ENCODE data around the gene UBAC2.

Gene UBAC2

GRCh38 chr13:99421758-99422585 lies 221.3 kb downstream of the UBAC2 start:
- DNase-seq, result no peak

DNA sequence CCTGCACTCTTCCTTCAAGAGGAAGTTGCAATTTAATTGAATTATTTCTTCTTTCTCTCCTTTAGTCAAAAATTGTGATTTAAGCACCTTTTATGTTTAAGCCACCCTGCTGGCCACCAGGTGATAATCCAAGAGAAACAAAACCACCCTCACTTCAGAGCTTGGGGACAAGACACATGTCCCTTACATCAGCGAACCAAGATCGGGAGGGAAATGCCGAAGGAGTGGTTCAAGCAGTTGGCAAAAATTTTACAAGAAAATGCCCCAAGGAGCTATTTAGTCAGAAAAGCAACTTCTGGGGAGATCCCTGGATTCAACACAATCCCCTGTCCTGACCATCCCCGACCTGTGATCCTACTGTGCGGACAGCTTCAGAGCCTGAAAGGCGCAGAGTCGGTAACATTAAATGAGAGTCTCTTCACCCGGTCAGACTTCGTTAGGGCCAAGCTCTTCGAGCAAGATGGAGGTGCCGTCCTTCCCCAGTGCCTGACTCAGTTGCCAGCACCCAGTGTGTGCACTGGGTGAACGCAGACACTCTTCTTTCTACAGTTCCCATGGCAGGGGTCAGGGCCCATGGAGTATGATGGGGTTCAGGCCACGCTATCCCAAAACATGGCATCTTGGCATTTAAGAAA lies 222.0 kb downstream of the UBAC2 start:
- DNase-seq, result no peak

DNA sequence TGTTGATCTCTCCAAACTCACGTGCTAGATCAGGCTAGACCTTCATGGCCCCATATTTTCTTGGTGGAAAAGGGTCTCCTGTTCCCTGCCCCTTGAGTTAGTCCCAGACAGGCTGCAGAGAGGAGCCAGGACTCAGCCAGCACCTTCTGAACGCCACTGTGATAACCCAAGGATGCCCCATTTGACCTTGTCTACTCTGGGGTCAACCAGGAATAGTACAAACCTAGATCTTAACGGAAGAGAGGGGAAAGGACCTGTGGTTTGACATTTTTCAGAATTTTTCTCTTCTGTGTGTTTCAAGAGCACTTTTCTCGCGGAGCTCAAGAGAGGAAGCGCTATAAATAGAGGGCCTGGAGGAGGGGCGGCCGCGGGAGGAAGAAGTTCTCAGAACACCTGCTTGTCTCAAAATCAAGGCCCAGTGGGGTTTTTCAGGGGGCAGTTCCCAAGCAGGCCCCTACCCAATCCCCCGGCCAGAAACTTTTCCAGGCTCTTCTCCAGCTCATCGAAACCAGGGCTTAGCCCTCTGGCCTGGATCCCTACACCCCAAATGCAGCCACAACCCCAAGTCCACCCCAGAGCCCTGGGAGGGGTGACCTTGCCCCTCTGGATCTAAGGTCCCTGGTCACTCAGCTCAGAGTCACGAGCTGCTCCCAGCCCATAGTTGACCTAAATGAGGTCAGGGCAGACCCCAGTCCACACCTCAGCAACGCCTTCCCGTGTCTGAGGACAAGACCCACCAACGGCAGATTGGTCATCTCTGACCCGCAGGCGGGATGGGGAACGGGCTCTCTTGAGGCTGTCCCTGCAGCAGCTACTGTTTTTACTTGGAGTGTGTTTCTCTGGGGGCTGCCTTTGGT lies 225.1 kb downstream of the UBAC2 start:
- peak; percentile 48 to 57 for DNase-seq

GRCh38 chr13:99426426-99426825 lies 225.8 kb downstream of the UBAC2 start:
- no peak for DNase-seq

- DNase-seq, result no peak
Observed at GRCh38 chr13:99429670-99430069, 229.0 kb downstream of the UBAC2 start.

GRCh38 chr13:99431927-99432608 lies 231.4 kb downstream of the UBAC2 start:
- DNase-seq, result no peak

- peak; percentile 73 to 83 for DNase-seq
Observed at GRCh38 chr13:99432609-99433542, 232.2 kb downstream of the UBAC2 start.

- DNase-seq, result no peak
Observed at GRCh38 chr13:99433543-99434075, 233.0 kb downstream of the UBAC2 start.

DNA sequence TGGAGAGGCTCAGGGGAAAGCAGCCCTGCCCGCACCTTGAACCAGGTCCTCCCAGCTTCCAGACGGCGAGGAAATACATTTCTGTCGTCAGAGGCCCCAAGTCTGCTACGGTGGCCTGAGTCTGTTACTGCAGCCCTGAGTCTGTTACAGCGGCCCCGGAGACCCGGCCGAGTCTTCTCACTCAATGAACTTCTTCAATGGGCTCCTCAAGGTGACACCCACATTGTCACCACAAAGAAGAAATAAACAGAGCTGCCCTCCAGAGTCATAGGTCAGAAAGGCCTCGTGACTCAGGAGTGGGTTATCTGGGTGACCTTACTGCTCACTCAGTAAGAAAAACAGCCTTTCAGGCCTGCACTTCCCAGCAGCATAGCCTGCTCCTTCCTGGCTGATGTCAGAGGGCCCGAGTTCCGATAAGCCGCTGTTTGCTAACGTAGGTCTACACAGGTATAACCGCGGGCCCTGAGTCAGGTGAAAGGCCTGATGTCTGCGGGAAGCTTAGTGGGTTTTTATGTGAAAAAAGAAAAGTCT lies 233.7 kb downstream of the UBAC2 start:
- peak; percentile 52 to 86 for DNase-seq

GRCh38 chr13:99435116-99435515 lies 234.5 kb downstream of the UBAC2 start:
- no peak for DNase-seq

DNA sequence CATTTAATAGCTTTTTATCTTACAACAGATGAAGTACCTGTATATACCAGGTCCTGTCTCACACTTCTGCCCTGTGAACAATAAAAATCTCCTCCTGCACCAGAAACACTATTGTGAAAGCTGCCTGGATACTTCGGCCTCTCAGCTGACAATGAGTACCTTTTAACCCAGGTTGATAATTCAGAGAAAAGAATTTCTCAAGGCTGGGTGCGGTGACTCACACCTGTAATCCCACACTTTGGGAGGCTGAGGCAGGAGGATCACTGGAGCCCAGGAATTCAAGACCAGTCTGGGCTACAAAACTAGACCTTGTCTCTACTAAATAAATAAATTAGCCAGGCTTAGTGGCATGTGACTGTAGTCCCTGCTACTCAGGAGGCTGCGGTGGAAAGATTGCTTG lies 235.3 kb downstream of the UBAC2 start:
- no peak for DNase-seq

All from stimulated activated CD4-positive, alpha-beta T cell treated with anti-CD3 and anti-CD28 coated beads, Interleukin-4, amount 100 ng/mL, for 4 hours (primary cell).